GOT3 (cell line): Measurements from ENCODE around the gene TOMM6.
"Not testable (repeated sequence)": the region's sequence is repeated elsewhere in the genome, so short reads cannot be mapped to it uniquely, and the experiment has no call there.

Experiments
- DNase-seq: peaks from one replicate; lab custom pipeline; 2025; ENCODE audit warnings: mixed read lengths; lab: John Stamatoyannopoulos, UW

TOMM6 gene

DNA sequence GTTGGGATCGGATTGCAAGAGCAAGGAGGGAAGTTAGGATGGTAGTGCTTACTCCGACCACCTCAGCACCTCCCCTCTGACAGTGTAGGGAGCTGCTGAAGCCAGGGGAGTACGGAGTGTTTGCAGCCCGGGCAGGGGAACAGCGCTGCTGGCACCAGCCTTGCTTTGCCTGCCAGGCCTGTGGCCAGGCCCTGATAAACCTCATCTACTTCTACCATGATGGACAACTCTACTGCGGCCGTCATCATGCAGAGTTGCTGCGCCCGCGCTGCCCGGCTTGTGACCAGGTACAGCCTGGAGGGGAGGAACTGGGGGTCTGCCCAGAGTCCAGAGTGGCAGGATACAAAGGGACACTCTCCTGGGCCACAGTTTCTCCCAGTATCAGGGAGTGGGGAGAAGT is 2.2 kb upstream of the TOMM6 start:
- DNase-seq, result no peak

DNA sequence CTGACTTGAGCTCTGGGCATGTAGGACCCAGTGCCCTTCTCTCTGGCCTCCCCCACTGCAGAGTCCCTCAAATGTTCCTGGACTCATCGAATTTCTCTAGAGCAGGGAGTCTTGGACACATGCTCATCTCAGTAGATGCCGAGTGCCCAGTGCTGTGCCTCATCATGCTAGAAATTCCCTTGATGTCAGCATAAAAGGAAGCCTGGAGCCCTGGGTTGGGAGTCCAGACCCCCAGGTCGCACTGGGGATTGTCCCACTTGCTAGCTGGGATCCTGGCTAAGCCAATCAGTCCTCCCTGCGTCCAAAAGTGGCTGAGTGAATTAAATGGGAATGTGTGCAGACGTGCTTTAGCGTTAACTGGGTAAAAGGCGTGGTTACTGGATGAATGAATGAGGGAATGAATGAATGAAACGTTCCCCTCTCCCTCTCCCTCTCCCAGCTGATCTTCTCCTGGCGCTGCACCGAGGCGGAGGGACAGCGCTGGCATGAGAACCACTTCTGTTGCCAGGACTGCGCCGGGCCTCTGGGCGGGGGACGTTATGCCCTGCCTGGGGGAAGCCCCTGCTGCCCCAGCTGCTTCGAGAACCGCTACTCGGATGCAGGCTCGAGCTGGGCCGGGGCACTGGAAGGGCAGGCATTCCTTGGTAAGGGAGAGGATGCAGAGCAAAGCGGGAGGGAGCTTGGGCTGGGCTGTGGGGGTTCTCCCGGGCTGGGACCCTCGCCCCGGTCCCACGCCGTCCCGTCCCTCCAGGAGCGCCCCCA is 1.6 kb upstream of the TOMM6 start:
- DNase-seq, result no peak

DNA sequence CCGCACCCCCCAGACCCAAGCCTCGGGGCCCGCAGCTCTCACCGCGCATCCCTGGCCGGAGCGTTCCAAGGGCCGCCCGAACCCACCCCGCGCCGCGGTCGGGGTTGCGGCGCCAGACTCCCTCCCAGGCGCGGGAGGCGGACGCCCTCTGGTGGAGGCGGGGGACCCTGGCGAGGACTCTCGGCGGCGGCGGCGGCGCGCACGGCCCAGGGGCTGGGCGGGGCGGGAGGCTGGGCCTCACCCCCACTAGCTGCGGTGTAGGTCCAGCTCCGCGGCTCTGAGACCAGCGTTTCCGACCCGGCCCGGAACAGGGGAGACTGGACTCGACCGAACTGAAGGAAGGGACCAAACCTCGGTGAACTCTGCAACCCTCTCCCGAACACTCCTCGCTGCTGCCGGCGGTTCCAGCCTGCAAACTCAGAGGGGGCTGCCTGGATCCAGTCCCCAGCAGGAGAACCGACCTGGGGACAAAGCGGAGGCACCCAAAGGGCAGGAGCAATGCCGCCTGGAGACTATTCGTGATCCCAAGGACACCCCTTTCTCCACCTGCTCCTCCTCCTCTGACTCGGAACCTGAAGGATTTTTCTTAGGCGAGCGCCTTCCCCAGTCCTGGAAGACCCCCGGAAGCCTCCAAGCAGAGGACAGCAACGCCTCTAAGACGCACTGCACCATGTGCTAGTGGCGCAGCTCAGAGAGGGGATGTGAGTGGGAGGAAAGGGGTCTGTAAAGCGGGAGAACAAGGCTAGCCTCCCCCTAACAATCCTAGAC is 859 bp upstream of the TOMM6 start:
- DNase-seq, result peak; percentile 44

DNA sequence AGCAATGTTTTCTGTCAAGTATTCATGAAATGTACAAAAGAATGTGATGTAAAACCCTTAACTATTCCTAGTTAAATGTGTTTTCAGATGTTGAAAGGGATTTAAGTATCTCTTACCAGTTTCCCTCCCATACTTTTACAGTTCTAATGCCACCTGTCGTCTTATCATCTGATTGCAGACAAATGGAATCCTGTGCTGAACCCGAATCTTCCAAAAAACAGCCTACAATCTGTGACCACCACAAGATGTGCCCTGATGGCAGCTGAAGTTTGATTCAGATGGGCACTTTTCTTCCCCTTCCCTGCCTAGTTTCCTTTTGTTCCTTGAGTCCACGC is 1.9 kb downstream of the TOMM6 start:
- DNase-seq, result no peak

DNA sequence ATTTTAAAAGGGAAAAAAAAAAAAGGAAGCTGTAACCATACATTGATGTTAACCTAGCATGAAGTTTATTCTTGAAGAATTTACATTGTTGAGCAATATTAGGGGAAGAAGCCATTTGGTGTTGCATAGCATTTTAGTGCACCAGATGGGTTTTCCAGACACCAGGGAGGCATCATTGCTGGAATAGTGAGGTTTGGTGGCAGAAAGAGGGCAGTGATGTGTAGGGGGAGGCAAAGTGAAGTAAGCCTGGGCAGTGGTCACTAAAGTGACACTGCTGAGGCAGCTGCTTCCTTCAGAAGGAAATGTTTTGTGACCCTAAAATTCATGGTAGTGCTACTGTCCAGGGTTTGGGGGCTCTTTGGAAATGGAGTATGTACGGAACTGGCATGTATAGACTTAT is 2.6 kb downstream of the TOMM6 start:
- DNase-seq, result no peak

DNA sequence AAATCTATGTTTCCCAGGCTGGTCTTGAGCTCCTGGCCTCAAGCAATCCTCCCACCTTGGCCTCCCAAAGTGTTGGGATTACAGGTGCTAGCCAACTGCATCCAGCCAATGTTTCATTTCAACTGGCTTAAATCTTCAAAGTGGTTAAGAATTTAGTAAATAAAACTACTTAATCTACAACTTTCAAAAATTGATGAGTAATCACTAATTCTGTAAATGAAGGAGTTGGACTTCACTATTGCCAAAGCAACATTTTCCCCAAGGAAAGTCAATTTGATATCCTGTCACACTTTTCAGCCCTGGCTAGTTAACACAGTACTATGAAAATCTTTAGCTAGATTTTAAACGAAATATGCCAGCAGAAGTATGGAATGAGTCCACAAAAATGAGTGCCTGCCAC is 3.8 kb downstream of the TOMM6 start:
- no peak for DNase-seq

DNA sequence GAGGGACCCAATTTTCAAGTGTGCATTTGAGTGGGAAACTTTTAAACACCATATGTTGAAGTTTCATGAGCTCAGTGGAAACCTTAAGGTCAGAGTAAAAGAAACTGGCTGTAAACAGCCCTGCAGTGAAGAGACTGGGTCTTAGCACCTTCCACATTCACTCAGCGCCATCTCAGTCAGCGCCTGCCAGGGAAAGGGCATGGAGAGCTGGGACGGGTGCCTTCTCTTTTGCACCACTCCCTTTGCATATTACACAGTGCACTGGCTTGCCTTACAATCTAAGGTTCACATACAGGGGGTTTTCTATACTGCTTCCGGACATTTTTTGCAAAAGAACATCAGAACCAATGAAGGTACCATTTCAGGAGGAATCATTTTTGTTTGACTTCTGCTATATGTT is 4.5 kb downstream of the TOMM6 start:
- no peak for DNase-seq

DNA sequence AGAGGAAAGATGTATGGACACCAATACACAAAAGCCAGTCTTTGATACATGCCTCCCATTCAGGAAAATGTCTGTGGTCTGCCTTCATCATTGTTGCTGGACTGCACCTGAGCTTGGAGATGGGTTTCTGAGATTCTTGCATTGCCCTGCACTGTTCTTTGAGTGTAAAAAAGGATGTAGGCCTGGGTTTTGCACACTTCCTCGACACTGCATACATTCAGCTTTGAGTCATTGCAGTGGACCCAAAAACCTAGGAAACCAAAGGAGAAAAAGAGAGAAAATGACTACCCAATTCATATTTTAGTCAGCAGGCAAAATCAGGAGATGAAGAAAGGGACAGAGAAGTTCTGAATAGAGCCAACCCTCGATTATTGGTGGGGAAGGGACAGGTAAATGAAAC is 9.0 kb downstream of the TOMM6 start:
- DNase-seq, result no peak

DNA sequence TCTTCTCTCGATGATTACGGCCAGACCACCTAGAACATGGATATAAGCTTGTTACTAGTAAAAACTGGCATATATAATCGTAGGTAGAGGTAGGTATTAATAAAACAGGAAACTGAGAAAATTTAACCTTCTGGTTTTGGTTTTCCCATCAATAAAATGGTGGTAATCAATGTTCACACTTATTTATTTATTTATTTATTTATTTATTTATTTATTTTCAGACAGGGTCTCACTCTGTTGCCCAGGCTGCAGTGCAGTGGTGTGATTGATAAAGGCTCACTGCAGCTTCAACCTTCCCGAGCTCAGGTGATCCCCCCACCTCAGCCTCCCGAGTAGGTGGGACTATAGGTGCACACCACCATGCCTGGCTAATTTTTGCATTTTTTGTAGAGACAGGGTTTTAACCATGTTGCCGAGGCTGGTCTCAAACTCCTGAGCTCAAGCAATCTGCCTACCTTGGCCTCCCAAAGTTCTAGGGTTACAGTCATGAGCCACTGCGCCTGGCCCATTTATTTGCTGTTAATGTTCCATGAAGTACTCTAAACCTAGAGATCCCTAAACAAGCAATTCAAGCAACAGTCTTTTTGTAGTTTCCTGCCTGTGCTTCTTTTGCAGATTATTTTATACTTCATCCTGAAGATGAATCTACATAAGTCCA is 11.5 kb downstream of the TOMM6 start:
- no peak for DNase-seq

DNA sequence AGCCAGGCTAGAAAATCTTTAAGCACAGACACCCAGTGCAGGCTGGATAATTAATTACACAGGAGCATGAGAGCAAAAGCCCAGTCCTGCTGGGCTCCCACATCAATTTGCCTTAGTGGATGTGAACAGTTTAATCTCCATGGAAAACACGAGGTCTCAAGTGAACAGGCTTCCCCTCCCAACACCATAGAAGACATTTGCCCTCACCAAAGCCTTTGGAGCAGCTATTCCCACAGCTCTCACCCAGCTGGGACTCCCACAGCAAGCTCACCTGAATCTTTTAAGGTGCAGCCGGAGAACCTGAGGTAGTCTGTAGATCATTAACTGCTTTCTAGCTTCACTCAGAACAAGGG is 12.0 kb downstream of the TOMM6 start:
- no peak for DNase-seq

DNA sequence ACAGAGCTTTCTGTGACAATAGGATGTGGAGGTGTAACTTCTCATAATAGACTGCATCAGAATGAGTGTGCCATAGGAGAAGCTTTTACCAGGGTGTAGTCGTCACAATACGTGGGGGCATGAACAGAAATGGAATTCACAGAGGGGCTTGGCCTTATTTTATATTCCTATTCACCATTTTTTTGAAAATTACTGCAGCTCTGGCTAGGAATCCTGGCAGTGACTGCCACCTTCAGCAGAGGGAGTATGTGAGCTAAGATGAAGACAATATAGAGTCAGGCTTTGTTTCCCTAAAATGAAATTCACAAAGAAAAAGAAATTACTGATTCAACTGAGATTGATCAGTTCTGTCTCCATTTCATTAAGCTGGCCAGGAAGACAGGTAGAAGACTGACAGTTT is 13.9 kb downstream of the TOMM6 start:
- DNase-seq, result no peak

DNA sequence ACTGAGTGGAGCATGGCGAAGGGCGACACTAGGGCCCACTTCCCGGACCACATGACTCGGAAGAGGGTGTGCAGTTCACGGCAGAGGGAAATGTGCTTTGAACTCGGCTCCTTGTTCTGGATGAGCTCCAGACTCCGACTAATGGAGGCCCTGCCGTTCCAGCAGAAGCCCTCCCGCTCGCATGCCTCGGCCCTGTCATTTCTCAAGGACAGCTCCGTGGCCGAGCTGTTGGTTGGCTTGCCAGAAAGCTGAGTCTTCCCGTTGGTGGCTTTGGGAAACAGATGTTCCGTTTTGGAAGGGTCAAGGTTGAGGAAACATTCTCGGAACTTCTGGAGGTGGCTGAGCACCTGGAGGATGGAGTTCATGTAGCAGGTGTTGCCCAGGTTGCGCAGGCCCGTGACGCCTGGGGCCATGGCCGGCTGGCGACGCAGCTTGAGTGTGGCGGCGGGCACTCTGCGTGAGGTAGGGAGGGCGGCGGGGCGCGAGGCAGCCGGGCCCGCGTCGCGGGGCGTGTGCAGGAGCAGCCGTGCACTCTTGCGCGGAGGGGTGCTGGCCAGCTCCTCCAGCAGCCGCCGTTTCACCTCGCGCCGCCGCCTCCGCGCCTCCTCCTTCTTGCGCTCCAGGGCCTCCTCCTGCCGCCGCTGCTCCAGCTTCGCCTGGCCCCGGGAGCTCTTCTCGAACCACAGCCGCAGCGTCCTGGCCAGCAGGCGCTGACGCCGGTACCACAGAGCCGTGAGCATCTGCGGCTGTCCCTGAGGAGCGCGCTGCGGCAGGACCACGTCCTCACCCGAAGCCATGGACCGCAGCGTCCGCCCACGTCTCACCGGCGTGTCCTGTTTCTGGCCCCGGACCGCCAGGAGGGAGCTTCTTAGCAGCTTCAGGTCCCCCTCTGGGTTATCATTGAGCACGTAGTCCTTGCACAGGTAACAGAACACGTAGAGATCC is 18.6 kb downstream of the TOMM6 start:
- no peak for DNase-seq

DNA sequence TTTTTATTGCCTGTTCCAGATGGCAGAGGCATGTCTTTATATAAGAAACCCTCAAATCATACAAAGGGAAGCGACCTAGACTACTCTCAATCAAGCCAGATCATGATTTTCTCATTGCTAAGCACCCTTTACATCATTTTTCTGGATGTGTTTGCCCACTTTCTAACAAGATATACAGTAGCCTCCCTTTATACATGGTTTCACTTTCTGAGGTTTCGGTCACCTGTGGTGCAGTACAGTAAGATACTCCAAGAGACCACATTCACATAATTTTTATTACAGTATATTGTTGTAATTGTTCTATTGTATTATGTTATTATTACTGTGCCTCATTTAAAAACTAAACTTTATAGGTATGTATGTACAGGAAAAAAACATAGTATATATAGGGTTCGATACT is 23.6 kb downstream of the TOMM6 start:
- DNase-seq, result no peak

DNA sequence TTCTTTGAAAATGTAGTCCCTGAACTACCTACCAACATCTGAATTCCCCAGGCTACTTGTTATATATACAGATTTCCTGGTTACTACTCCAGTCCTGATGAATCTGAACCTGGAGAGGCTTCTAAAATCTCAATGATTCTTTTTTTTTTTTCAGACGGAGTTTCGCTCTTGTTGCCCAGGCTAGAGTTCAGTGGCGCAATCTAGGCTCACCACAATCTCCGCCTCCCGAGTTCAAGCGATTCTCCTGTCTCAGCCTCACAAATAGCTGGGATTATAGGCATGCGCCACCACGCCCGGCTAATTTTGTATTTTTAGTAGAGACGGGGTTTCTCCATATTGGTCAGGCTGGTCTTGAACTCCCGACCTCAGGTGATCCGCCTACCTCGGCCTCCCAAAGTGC is 24.5 kb downstream of the TOMM6 start:
- not testable (repeated sequence) for DNase-seq

DNA sequence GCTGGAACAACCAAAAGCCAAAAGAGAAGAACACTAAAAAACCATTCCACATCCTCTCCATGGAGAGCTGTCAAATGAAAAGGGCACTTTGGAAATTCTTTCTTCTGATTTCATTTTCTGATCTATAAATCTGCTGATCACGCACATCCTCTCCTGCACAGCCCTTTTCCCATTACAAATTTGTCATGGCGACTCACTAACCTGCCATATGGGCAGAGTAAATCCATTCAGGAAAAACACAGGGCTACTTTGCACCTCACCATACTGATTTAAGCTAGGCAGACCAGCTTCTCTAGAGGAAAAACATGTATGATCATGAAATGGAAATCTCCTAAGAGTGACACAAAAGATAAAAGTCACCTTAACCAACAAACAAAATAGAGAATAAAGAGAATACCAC is 26.0 kb downstream of the TOMM6 start:
- DNase-seq, result no peak

DNA sequence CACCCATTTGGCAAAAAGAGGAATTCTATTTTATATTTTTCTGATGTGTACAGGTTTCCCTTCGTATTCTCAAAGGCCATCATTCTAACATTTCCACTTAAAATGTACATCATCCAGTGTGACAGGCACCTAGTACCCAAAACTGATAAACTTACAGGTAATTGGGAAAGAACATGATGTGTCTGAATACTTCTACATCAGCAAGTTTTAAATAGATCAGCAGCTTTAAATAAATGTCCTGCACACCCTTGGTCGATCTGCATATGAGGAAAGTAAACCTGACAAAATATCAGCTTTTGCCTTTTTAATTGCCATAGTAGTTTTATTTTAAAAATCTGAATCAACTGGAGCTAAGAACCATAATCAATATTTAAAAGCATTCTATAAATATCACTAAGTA is 26.5 kb downstream of the TOMM6 start:
- DNase-seq, result no peak

DNA sequence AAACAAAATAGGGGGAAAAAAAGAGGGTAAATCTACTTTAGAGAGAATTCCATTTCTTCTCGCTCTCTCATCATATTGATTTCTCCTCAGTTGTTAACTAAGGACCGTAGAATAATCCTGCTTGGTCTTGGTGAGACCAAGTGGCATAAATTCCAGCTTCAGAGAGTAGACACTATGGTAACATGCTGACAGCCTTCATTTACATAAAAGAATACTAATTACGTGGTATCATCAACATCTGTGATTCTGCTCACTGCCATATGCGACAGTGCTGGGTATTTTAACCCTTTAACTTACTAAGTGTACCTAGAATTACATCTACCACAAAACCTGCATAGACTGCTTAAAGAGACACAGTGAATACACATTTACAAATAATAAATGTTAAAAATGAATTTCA is 27.1 kb downstream of the TOMM6 start:
- DNase-seq, result no peak

DNA sequence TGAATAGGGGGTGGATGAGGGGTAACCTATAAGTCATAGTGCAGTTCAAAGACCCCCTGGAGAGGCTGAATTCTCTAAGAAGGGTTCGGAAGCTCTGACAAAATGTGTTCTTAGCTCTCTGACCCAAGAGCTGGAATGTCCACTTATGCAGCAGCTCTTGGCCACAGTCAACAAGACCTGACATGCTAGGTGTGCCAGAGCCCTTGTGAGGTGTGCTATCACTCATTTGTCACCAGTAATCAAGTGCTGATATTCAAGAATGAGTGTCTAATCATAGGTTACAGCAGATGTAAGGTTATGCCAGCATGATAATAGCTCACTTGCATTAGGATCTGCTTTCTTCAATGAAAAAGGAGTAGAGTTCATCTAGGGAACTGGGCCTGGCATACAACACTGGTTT is 28.1 kb downstream of the TOMM6 start:
- no peak for DNase-seq

DNA sequence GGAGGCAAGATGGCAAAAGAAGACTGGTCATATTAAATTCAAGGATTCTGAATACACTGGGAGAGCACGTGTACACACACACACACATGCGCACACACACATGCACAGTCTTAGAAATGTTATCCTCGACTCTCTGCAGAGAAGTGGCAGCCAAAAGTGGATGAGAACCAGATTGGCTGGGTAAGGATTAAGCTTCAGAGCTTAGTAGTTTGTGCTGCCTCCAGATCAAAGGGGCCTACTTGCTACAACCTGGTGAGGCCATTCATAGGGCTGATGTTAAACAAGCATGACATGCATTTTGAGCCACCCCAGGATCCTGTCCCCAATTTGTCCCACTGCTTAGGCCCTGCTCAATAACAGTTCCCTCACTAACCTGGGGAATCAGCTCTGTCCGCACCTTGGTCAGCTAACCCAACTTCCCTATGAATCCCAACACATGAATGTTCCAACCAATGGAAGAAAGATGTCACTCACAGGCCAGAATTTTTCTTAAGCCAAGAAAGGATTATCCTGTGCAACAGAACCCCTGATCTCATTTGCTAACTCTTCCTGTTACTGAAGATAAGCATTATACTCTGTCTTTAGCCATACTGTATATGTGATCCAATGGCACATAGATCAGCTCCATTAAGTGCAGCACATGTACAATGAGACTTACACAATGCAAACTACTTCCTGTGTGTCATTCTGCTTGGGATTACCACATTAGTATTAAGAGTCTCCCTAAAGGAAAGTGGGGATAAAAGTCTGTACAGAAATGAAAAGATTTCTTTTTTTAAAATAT is 31.0 kb downstream of the TOMM6 start:
- no peak for DNase-seq

DNA sequence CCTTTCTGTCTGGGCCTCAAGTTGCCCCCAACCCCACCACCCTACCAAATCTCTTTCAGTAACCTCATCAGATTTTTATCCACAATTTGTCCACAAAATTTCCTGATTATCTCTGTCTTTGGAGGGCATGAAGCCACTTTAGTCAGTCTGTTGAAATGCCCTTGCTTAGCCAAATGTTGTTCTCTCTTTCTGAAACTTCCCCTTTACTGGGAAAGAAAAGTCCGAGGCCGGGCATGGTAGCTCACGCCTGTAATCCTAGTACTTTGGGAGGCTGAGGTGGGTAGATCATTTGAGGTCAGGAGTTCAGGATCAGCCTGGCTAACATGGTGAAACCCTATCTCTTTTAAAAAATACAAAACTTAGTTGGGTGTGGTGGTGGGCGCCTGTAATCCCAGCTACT is 33.8 kb downstream of the TOMM6 start:
- DNase-seq, result no peak

DNA sequence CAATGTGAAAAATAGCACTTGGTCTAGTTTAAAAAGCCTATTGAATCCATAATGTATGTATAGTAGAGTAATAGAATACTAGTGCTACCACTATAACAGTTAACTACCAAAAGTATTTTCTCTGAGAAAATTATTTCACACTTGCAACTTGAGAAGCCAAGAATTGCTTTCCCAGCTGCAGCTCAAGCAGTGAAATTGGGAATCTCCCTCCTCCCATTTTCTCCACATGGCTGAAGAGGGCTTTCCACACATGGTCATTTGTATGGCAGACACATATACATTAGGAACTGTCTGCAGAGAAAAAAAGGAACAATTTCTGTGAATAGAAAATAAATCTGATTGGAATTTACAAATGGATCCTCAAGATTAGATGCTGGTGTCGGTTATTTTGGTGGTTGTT is 34.5 kb downstream of the TOMM6 start:
- no peak for DNase-seq

DNA sequence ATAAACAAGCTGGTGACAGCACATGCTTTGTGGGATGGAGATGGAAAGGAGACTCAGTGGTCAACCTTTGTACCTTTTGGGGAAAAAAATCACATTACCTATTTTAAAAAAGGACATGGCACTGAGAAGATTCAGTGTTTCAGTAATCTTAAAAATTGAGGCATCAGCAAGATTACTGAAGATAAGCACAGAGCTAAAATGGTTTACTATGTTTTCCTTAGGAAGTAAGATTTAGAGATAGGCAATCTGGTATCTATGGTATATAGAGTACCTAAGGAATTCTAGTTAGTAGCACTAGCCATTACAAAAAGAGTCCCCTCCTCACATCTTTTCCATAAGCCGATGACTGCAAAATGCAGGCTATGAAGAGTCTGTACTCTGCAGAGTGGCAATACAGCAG is 35.7 kb downstream of the TOMM6 start:
- DNase-seq, result no peak
